BE2C (cell line): ENCODE results near the gene SMARCAL1.

Experiments
- DNase-seq: peaks from one replicate; pipeline ENCODE4 v3.0.0-alpha.2; 2020
- H3K27me3 ChIP-seq: fragments of 250-450 bp; sonication (Bioruptor Pico); 2 replicates; pipeline ENCODE4 v1.5.1; 2020; ENCODE audit warnings: mild to moderate bottlenecking
- H3K36me3 ChIP-seq: fragments of 250-450 bp; sonication (Bioruptor Pico); 2 replicates; pipeline ENCODE4 v1.5.1; 2020; ENCODE audit warnings: mild to moderate bottlenecking
- H3K4me1 ChIP-seq: fragments of 250-450 bp; sonication (Bioruptor Pico); 2 replicates; pipeline ENCODE4 v1.5.1; 2020
- H3K4me3 ChIP-seq: 2 replicates; pipeline ENCODE4 v1.5.1; 2011; ENCODE audit warnings: low read depth, low read length
- H3K9me3 ChIP-seq: fragments of 250-450 bp; sonication (Bioruptor Pico); 2 replicates; pipeline ENCODE4 v1.5.1; 2020
- TF ChIP-seq, protein P1 (sequence below): IDR thresholded peaks from 2 replicates; pipeline ENCODE4 v1.5.1; 2012; ENCODE audit warnings: mild to moderate bottlenecking, low read depth, low read length

Gene SMARCAL1

DNA sequence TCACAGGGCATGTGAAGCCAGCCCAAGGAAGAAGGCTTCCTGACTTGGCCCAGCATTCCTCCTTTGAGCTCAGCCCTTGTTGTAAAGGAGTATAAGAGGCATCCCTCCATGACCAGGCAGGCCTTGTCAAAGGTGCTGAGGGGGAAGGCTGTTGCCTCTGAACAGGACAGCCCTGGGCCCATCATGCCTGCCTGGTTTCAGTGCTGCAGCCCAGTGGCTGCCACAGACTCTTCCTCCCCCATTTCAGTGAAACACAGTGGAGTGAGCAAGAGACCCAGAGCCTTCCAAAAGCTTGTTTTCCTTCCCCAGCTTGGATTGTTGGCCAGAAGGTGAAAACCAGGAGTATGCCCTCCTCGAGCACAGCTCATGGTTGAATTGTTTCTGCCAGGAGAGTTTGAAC, 66.5 kb downstream of the SMARCAL1 start:
- no peak for DNase-seq
- Histone ChIP-seq H3K9me3 (no peaks in the 10 kb centered on the region), H3K27me3 (no peaks in the 10 kb centered on the region), H3K36me3 (0 out of 2 replicates have a peak, but pooled peaks cover 3% of the 10 kb centered on the region), H3K4me3 (no peak overlapping the region), H3K4me1 (no peaks in the 10 kb centered on the region)
- TF ChIP-seq, protein P1, sequence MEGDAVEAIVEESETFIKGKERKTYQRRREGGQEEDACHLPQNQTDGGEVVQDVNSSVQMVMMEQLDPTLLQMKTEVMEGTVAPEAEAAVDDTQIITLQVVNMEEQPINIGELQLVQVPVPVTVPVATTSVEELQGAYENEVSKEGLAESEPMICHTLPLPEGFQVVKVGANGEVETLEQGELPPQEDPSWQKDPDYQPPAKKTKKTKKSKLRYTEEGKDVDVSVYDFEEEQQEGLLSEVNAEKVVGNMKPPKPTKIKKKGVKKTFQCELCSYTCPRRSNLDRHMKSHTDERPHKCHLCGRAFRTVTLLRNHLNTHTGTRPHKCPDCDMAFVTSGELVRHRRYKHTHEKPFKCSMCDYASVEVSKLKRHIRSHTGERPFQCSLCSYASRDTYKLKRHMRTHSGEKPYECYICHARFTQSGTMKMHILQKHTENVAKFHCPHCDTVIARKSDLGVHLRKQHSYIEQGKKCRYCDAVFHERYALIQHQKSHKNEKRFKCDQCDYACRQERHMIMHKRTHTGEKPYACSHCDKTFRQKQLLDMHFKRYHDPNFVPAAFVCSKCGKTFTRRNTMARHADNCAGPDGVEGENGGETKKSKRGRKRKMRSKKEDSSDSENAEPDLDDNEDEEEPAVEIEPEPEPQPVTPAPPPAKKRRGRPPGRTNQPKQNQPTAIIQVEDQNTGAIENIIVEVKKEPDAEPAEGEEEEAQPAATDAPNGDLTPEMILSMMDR = no peak

DNA sequence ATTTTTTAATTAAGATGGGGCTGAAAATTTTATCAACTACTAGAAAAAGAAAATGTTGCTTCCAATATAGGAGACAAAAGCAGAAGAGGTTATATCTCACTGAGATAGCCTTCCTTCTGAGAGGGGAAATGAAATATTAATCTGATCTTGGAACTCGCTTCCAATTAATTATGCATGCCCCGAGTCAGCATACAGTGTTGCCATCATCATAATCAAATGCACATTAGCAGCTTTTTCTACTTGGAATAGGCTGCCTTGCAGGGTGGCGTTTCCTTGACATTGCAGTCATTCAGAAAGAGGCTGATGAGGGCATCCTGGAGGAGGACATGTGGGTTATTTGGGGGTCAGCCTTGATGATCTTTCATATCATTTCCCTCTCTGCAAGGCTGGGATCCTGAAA, 67.9 kb downstream of the SMARCAL1 start:
- DNase-seq = no peak
- H3K27me3 ChIP-seq = no peaks in the 10 kb centered on the region
- 0 out of 2 replicates have a peak, but pooled peaks cover 3% of the 10 kb centered on the region for H3K36me3 ChIP-seq
- TF ChIP-seq, protein P1 = no peak
- no peaks in the 10 kb centered on the region for H3K9me3 ChIP-seq
- H3K4me3 ChIP-seq = no peak overlapping the region
- H3K4me1 ChIP-seq = no peaks in the 10 kb centered on the region

DNA sequence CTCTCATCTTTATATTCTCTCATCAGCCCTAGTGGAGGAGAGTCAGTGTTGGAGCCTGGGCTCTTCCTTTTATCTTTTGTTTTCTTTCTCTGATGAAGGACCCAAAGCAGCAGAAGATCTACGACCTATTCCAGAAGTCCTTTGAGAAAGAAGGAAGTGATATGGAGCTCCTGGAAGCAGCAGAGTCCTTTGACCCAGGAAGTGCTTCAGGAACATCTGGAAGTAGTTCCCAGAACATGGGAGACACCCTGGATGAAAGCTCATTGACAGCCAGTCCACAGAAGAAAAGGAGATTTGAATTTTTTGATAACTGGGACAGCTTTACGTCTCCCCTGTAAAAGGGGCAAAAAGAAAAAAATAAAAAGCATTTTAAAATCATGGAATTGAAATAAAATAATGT, 70.4 kb downstream of the SMARCAL1 start:
- Histone ChIP-seq H3K9me3 (no peaks in the 10 kb centered on the region), H3K27me3 (no peaks in the 10 kb centered on the region), H3K36me3 (0 out of 2 replicates have a peak, but pooled peaks cover 3% of the 10 kb centered on the region), H3K4me3 (no peak overlapping the region), H3K4me1 (no peaks in the 10 kb centered on the region)
- no peak for DNase-seq
- TF ChIP-seq, protein P1 = no peak

DNA sequence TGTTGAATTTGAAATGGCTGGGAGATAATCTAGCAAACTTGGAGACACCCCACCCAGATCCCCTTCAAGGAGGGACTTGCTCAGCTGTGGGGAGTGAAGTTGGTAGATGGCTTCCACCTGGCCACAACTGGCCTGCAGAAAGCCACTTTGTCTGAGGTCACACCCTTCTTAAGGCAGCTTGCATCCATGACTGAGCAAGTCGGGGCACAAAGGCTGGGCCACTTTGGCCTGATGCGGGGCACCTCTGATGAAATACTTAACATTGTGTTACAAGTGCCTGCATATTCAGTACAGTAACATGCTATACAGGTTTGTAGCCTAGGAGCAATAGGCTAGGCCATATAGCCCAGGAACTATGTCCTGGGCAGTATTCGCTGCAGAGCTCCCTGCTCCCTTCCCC, 73.0 kb downstream of the SMARCAL1 start:
- TF ChIP-seq, protein P1 = no peak
- DNase-seq = no peak
- H3K27me3 ChIP-seq = no peaks in the 10 kb centered on the region

DNA sequence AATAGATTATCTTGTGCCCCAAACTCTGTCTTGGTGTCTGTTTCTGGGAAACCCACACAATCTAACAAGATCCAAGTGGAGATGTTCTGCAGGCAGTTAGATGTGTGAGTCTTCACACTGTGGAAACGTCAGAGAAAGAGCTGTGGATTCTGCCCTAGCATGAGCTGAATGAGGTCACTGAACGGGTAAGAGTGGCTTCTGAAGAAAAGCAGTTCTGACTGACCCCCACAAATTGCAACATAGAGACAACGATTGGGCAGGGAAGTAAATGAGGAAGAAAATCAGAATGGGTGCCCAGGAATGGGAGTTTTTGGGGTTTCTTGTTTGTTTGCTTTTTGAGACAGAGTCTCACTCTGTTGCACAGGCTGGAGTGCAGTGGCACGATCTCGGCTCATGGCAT, 73.5 kb downstream of the SMARCAL1 start:
- Histone ChIP-seq H3K4me3 (no peak overlapping the region), H3K36me3 (no peaks in the 10 kb centered on the region), H3K9me3 (no peaks in the 10 kb centered on the region), H3K27me3 (no peaks in the 10 kb centered on the region), H3K4me1 (no peaks in the 10 kb centered on the region)
- TF ChIP-seq, protein P1 = no peak
- DNase-seq = no peak

More for the DNA sequence above, 73.0 kb downstream of the SMARCAL1 start:
- no peaks in the 10 kb centered on the region for H3K9me3 ChIP-seq
- H3K36me3 ChIP-seq = no peaks in the 10 kb centered on the region
- H3K4me3 ChIP-seq = no peak overlapping the region
- H3K4me1 ChIP-seq = no peaks in the 10 kb centered on the region

DNA sequence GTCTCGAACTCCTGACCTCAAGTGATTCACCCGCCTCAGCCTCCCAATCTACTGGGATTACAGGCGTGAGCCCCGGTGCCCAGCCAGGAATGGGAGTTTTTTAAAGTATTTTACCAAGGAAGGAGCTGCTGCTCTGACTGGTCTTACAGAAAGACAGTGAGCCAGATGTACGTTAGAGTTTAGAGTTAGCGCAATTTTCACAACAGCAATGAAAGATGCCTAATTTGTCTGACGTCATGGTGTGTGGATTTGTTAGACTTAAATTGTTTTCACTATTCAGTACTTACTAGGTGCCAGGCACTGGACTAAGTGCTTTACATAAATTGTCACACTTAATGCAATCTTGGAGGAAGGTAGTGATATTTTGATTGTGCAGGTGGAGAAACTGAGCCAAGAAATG, 74.0 kb downstream of the SMARCAL1 start:
- Histone ChIP-seq H3K36me3 (no peaks in the 10 kb centered on the region), H3K4me3 (no peak overlapping the region), H3K4me1 (no peaks in the 10 kb centered on the region), H3K27me3 (no peaks in the 10 kb centered on the region), H3K9me3 (no peaks in the 10 kb centered on the region)
- TF ChIP-seq, protein P1 = no peak
- no peak for DNase-seq
